ENCODE data around the gene RFX4. TPM values are rescaled to one million over a fixed set of nuclear protein-coding genes. Genes with fewer than 3 reads are reported as not detected.

RFX4 gene
- total and polyA plus RNA-seq, 2 of the 8 experiments (the other 6 are each of a cell fraction or from before 2014, with no cell fraction given): 0.06 TPM; not detected in 1

DNA sequence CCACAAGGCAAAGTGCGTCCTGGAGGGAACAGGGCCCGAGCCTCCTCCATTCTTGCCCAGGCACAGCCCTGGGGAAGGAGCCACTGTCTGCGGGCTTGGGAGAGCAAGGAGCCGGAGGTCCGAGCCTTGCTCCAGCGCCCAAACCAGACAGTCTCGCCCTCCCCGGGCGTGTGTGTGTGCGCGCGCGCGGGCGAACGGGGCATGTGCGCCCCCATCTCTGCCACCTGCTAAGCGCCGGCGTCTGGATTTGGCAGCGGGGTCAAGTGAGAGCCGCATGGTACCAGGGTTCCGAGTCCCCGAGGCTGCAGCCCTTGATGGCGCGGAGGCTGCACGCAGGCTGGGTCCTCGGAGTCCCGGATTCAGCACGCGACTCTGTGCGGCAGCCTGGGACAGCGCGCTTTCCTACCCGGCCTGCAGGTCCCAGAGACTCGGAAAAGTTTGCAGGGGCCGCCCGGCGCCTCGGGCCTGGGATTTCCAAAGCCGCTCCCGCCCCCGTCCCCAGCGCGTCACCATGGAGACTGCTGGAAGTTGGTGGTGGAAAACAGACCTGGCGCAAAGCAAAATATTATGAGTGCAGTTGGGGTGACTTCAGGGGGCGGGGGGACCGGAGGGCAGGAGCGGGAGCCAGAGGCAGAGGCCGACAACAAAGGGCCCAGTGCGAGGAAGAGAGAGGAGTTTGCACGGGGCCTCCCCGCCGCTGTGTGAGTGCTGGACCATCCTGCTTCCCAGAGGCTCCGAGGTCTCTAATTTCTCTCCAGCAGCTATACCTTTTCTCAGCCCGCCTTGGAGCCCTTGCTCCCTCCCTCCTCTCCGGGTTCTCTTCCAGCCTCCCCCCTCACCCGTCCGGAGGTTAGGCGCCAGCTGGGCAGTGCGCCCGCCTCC is 4.2 kb downstream of the RFX4 start (continued):
- TF ChIP-seq CTBP2 (IDR thresholded peaks at IDR 0.05; ENCODE audit: borderline replicate concordance, insufficient read depth, insufficient read length, low read length) (peak; percentile 64), POLR2AphosphoS5 (IDR thresholded peaks at IDR 0.05; ENCODE audit: low read depth, low read length) (0 out of 2 replicates have a peak, but pooled peaks have one; percentile 22), KDM4A (IDR thresholded peaks at IDR 0.05; ENCODE audit: low read depth, low read length, severe bottlenecking) (peak; percentile 70), KDM5A (IDR thresholded peaks at IDR 0.05; ENCODE audit: low read length) (no peak), YY1 (IDR thresholded peaks at IDR 0.05; ENCODE audit: low read depth, low read length) (no peak), ASH2L (IDR thresholded peaks at IDR 0.05; ENCODE audit: low read length) (peak; percentile 63), TCF12 (IDR thresholded peaks at IDR 0.05; ENCODE audit: low read depth, low read length) (no peak), KDM1A (IDR thresholded peaks at IDR 0.05; ENCODE audit: borderline replicate concordance, low read length) (peak; percentile 66; the same call in 1 of the 2 replicates), SP1 (IDR thresholded peaks at IDR 0.05; ENCODE audit: low read depth, low read length) (no peak)
- TF ChIP-seq, protein P1, sequence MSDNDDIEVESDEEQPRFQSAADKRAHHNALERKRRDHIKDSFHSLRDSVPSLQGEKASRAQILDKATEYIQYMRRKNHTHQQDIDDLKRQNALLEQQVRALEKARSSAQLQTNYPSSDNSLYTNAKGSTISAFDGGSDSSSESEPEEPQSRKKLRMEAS (IDR thresholded peaks at IDR 0.05): peak; percentile 69
